AG09319 (cell line): ENCODE data around the gene N4BP2L2.

Experiments used
- DNase-seq: peaks from one replicate; pipeline ENCODE4 v3.0.0-alpha.2; 2010; ENCODE audit warnings: low read depth; ENCODE audit errors: extremely low read depth
- CTCF ChIP-seq: IDR thresholded peaks from 2 replicates; pipeline ENCODE4 v1.5.1; 2011; ENCODE audit warnings: low read depth, mild to moderate bottlenecking, inconsistent platforms, low read length, moderate library complexity

Gene N4BP2L2

GRCh38 chr13:32501064-32501463, 37.5 kb downstream of the N4BP2L2 start:
- no peak for DNase-seq
- TF ChIP-seq CTCF: no peak

GRCh38 chr13:32499538-32500210, 38.9 kb downstream of the N4BP2L2 start:
- no peak for DNase-seq
- TF ChIP-seq CTCF: no peak

- DNase-seq: no peak
- no peak for TF ChIP-seq CTCF
Observed at GRCh38 chr13:32497589-32497988, 41.0 kb downstream of the N4BP2L2 start.

- no peak for TF ChIP-seq CTCF
- no peak for DNase-seq
Observed at GRCh38 chr13:32496599-32497160, 41.9 kb downstream of the N4BP2L2 start.

GRCh38 chr13:32495841-32496240, 42.8 kb downstream of the N4BP2L2 start:
- TF ChIP-seq CTCF: no peak
- no peak for DNase-seq

- no peak for TF ChIP-seq CTCF
Observed at GRCh38 chr13:32495429-32495828, 43.2 kb downstream of the N4BP2L2 start.

GRCh38 chr13:32491028-32491427, 47.6 kb downstream of the N4BP2L2 start:
- no peak for DNase-seq
- TF ChIP-seq CTCF: no peak

More at GRCh38 chr13:32495429-32495828, 43.2 kb downstream of the N4BP2L2 start:
- no peak for DNase-seq
